GM12891 (cell line): ENCODE measurements around the gene SPINT4.

Source experiments
- POLR2A ChIP-seq: IDR thresholded peaks from 2 replicates; pipeline ENCODE4 v1.6.1; 2011; ENCODE audit warnings: low read depth, low read length, control low read depth
- POLR2AphosphoS5 ChIP-seq: IDR thresholded peaks from 2 replicates; pipeline ENCODE4 v1.6.1; 2011; ENCODE audit warnings: low read depth, low read length, control low read depth

DNA sequence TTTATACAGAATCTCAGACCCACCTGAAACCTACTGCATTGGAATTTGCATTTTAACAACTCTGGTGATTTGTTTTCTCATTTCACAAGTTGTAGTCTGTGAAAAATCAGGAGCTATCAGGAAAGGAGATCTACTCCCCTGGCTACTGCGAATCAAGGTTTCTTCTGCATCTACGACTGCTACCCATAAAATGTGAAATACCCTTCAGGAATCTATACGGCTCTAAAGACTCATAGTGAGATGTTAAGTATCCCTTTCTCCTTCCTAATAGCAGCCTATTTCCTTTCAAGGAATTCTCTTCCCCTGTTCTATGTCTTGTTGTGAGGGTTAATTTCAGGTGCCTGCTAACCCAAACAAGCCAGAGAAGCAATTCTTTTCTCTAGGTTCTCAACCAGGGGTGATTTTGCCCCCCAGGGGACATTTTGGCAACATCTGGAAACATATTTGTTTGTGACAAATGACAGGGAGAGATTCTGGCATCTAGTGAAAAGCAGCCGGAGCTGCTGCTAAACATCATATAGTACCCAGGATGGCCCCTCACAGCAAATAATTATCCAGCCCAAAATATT is 43.2 kb downstream of the SPINT4 start:
- TF ChIP-seq POLR2A (no peak), POLR2AphosphoS5 (no peak)
